HUES48 (cell line): ENCODE results near the gene TCEAL7.
"Not testable (repeated sequence)": the region's sequence is repeated elsewhere in the genome, so short reads cannot be mapped to it uniquely, and the experiment has no call there.

Source experiments
- H3K27ac ChIP-seq: one replicate; pipeline ENCODE4 v1.7.0; 2013; ENCODE audit warnings: low read depth, low read length, inconsistent platforms
- H3K27me3 ChIP-seq: 2 replicates; pipeline ENCODE4 v1.6.1; 2013; ENCODE audit warnings: mild to moderate bottlenecking, low read length; ENCODE audit not compliant: control insufficient read depth, insufficient read depth
- H3K36me3 ChIP-seq: 2 replicates; pipeline ENCODE4 v1.6.1; 2013; ENCODE audit warnings: low read length; ENCODE audit not compliant: control insufficient read depth, insufficient read depth
- H3K4me1 ChIP-seq: 2 replicates; pipeline ENCODE4 v1.6.1; 2013; ENCODE audit warnings: mild to moderate bottlenecking, low read length; ENCODE audit not compliant: control insufficient read depth, insufficient read depth
- H3K4me3 ChIP-seq: 2 replicates; pipeline ENCODE4 v1.5.1; 2013; ENCODE audit warnings: mild to moderate bottlenecking, low read depth, low read length
- H3K9ac ChIP-seq: 2 replicates; pipeline ENCODE4 v1.6.1; 2013; ENCODE audit warnings: mild to moderate bottlenecking, low read depth, low read length, moderate library complexity
- H3K9me3 ChIP-seq: 2 replicates; pipeline ENCODE4 v1.6.1; 2013; ENCODE audit warnings: low read length; ENCODE audit not compliant: control insufficient read depth, insufficient read depth

TCEAL7 gene

DNA sequence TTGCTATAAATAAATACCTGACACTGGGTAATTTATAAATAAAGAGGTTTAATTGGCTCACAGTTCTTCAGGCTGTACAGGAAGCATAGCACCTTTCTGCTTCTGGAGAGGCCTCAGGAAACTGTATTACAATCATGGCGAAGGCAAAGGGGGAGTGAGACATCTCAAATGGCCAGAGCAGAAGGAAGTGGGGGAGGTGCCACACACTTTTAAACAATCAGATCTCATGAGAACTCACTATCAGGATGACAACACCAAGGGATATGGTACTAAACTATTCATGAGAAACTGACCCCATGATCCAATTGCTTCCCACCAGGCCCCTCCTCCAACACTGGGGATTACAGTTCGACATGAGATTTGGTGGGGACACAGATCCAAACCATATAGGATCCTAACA is 14.6 kb downstream of the TCEAL7 start:
- H3K4me1 ChIP-seq, result peaks cover 6% of the 10 kb centered on the region
- H3K9ac ChIP-seq, result no peak overlapping the region
- peaks cover 17% of the 10 kb centered on the region for H3K27me3 ChIP-seq
- H3K4me3 ChIP-seq, result no peak overlapping the region
- H3K27ac ChIP-seq, result no peak overlapping the region
- no peaks in the 10 kb centered on the region for H3K36me3 ChIP-seq
- no peaks in the 10 kb centered on the region for H3K9me3 ChIP-seq

DNA sequence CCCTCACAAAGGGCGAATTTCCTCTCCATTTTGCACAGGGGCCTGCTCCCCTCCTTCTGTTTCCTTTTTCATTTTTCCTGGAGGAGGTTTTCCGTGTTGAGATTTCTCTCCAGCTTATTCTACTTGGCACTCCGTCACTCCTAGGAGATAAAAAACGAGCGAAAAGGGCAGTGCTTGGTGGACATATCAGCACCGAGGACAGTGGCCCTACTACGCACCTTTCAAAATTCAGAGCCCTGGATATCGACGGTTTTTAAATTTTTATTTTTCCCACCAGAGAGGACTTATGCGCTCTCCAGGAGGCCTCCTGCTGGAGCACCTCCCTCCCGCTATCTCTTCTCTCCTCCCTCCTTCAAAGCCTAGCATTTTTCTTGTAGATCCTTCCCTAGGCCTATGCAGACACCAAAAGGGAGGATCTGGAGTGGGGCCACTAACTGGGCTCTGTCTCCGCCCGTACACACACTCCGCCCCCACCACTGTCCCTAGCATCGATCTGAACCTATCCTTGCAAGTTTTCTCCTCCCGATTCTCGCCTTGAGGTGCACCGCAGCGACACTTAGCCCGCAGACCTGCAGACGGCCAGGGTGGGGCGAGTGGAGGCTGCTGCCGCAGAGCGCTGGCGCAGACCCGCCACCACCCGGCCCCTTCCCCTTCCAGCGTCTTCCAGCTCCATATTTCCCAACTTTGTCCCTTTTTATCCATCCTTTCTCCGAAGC is 17.8 kb downstream of the TCEAL7 start:
- Histone ChIP-seq H3K36me3 (no peaks in the 10 kb centered on the region), H3K27me3 (peaks cover 17% of the 10 kb centered on the region), H3K4me3 (peak overlapping the region; percentile 47), H3K4me1 (peaks cover 6% of the 10 kb centered on the region), H3K9me3 (no peaks in the 10 kb centered on the region), H3K9ac (no peak overlapping the region), H3K27ac (no peak overlapping the region)

DNA sequence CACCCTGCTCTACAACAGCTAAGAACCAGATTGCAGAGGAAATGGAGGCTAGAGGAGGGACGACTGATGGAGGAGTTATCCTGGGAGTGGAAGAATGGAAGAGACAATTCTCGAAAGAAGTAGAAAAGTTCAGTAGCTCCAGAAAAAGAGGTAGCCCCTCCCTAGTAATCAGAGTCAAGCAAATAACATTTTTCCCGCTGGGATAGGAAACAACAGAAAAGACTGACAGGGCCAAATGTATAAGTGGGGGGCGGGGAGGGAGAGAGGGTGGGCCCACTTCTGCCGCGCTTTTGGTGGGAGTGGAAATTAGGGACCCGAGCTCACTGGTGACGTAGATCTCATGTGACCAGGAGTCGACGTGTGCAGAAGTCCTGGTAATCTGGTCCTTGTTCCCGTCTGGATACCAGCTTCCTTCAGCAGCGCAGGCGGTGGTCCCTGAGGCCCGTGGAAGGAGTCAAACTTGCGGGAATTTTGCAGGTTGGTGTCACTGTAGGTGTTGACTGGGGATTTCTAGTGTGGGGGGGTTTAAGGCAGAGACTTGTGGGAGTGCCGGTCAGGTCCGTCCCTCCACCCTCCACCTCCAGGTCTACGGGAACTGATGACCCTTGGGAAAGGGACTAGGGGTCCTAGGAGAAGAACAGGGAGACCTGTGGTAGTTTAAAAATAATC is 26.2 kb downstream of the TCEAL7 start, which contains the start of gene TCEAL9:
Gene TCEAL9 (plus strand): TSS at position 377 of the 669 bp plus-strand sequence. CDS start 1,179 bp downstream, outside the sequence.
- Histone ChIP-seq H3K9ac (peak within 1 kb of the TSS; percentile 91), H3K4me1 (peaks cover 11% of the 10 kb centered on the region), H3K4me3 (peak within 1 kb of the TSS; percentile 99), H3K9me3 (no peaks in the 10 kb centered on the region), H3K36me3 (peaks cover 11% of the 10 kb centered on the region), H3K27ac (peak within 1 kb of the TSS; percentile 89), H3K27me3 (no peaks in the 10 kb centered on the region)

DNA sequence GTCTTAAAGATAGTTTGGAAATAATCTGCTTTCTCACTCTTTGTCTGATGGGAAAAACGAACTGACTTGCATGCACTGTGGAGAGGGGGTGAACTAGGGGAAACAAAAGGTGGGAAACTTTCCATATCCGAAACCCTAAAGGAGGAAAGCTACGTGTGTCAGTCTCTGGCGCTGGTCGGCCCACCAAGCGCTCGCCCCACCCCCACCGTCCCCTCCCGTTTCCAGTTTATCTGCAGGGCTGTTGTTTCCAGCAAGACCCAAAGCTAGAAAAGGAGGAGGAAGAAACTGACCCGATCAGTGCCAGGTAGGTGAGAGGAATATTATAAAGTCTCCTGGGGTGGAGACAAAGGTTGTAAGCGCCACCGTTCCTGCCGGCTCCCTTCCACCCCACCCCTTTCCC is 26.8 kb downstream of the TCEAL7 start:
- no peaks in the 10 kb centered on the region for H3K27me3 ChIP-seq
- peaks cover 11% of the 10 kb centered on the region for H3K36me3 ChIP-seq
- no peaks in the 10 kb centered on the region for H3K9me3 ChIP-seq
- peak overlapping the region; percentile 91 for H3K9ac ChIP-seq
- peak overlapping the region; percentile 99 for H3K4me3 ChIP-seq
- H3K4me1 ChIP-seq, result peaks cover 17% of the 10 kb centered on the region
- H3K27ac ChIP-seq, result peak overlapping the region; percentile 89

DNA sequence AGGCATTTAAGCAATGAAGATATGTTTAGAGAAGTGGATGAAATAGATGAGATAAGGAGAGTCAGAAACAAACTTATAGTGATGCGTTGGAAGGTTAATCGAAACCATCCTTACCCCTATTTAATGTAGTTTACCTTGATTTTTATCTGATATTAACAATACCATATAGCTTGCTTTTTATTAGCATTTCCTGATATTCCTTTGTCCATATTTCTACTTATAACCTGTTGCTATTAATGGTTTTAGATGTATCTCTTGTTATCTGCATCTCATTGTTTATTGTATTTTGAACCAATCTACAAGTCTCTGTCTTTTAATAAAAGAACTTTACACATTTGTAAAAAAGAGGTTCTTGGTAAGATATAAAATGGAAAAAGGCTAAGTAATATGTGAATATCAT is 27.8 kb downstream of the TCEAL7 start:
- Histone ChIP-seq H3K4me3 (peak overlapping the region; percentile 99), H3K9me3 (no peaks in the 10 kb centered on the region), H3K9ac (no peak overlapping the region)

DNA sequence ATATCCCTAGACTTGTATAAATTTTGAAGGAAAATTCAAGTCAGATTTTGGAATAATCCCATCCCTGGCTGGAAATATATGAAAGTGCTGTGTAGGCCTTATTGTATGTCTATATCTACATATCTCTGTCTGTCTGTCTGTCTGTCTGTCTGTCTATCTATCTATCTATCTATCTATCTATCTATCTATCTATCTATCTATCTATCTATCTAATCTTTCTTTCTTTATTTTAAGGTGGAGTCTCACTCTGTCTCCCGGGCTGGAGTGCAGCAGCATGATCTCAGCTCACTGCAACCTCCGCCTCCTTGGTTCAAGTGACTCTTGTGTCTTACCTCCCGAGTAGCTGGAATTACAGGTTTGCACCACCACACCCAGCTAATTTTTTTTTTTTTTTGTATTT is 29.6 kb downstream of the TCEAL7 start:
- not testable (repeated sequence) for H3K9ac ChIP-seq, H3K9me3 ChIP-seq, H3K4me3 ChIP-seq, H3K27ac ChIP-seq, H3K27me3 ChIP-seq
- Histone ChIP-seq H3K4me1 (peaks cover 28% of the 10 kb centered on the region), H3K36me3 (peaks cover 11% of the 10 kb centered on the region)

More for the DNA sequence above, 27.8 kb downstream of the TCEAL7 start:
- H3K27ac ChIP-seq, result no peak overlapping the region
- H3K4me1 ChIP-seq, result peaks cover 26% of the 10 kb centered on the region
- no peaks in the 10 kb centered on the region for H3K27me3 ChIP-seq
- peaks cover 11% of the 10 kb centered on the region for H3K36me3 ChIP-seq

DNA sequence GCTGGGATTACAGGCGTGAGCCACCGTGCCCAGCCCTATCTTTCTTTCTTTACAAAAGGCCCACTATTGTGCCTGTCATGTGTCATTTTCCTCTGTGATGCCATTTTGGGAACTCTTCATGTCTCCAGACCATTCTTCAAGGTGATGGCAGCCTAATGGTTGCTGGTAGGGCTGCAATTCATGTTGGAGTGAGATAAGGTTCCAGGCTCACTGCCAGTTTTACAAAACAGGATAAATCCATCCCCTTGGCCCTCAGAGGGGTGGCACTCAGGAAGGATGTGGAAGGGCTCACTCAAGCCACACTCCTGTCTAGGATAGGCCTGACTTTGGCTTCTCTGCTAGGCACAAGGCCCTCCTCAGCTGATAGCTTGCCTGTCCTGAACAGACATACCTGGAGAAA is 30.1 kb downstream of the TCEAL7 start:
- H3K27ac ChIP-seq, result no peak overlapping the region
- no peaks in the 10 kb centered on the region for H3K27me3 ChIP-seq
- peaks cover 11% of the 10 kb centered on the region for H3K36me3 ChIP-seq
- H3K9ac ChIP-seq, result no peak overlapping the region
- H3K4me3 ChIP-seq, result no peak overlapping the region
- peaks cover 28% of the 10 kb centered on the region for H3K4me1 ChIP-seq
- H3K9me3 ChIP-seq, result no peaks in the 10 kb centered on the region

DNA sequence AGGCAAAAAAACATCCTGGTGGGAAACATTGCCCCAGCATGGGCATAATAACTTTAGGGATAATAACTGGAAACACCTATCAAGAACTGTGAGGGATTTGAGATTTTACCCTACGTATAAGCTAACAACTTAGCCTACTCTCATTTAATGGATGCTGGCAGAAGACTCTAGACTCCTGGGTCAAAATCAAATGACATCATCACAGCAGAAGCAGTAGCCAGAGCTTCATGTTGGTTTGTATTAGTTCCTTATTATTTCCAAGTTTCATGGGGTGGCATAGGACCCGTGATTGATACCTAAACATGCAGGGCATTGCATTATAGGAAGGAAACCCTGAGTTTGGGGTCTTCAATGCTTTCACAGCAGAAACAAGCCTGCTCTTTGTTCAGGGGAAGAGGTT is 30.9 kb downstream of the TCEAL7 start:
- no peaks in the 10 kb centered on the region for H3K27me3 ChIP-seq
- peaks cover 28% of the 10 kb centered on the region for H3K4me1 ChIP-seq
- H3K9ac ChIP-seq, result no peak overlapping the region
- H3K27ac ChIP-seq, result no peak overlapping the region
- peaks cover 11% of the 10 kb centered on the region for H3K36me3 ChIP-seq
- H3K4me3 ChIP-seq, result no peak overlapping the region
- H3K9me3 ChIP-seq, result no peaks in the 10 kb centered on the region

DNA sequence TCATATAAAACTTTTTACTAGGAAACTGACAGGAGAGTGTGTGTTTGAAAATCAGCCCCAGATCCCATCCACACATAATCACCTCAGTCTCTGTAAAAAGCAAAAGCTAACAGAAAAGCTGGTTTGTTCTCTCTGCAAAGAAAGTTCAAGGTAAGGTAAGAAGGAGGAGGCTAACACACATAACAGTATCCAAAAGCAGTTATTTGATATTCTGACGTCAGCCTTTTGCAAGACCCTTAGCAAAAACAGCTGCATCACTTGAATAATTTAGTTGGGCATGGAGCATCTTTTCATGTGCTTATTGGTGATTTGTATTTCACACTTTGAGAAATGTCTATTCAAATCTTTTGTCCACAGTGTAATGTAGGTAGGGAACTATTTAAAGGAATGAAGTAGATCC is 31.8 kb downstream of the TCEAL7 start:
- Histone ChIP-seq H3K36me3 (peaks cover 11% of the 10 kb centered on the region), H3K4me1 (peaks cover 28% of the 10 kb centered on the region), H3K4me3 (peak overlapping the region; percentile 20; the same call in 1 of the 2 replicates), H3K9ac (no peak overlapping the region; the same call in 1 of the 2 replicates), H3K27me3 (no peaks in the 10 kb centered on the region), H3K27ac (peak overlapping the region; percentile 25), H3K9me3 (no peaks in the 10 kb centered on the region)

DNA sequence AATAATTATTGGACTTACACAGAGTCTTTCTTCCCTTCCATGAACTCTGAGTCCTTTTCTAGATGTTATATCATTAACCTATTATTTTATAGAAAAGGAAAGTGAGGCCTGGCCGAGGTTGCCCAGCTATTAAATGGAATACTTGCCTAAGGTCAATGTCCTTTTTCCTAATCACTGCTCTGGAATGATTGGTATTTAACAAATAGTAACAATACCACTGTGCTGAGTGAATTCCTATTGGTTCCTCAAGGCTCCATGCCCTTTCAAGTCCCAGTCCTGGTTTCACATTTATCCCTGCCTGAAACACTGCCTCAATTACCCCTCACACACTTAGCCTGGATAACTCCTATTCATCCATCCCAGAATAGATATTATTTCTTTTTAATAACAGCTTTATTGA is 32.4 kb downstream of the TCEAL7 start:
- peak overlapping the region; percentile 20; the same call in 1 of the 2 replicates for H3K4me3 ChIP-seq
- peaks cover 11% of the 10 kb centered on the region for H3K36me3 ChIP-seq
- peak overlapping the region; percentile 21 for H3K27ac ChIP-seq
- H3K4me1 ChIP-seq, result peaks cover 33% of the 10 kb centered on the region
- H3K9me3 ChIP-seq, result no peaks in the 10 kb centered on the region
- H3K27me3 ChIP-seq, result no peaks in the 10 kb centered on the region
- H3K9ac ChIP-seq, result 0 out of 2 replicates have a peak overlapping the region, but pooled peaks have one; percentile 18

DNA sequence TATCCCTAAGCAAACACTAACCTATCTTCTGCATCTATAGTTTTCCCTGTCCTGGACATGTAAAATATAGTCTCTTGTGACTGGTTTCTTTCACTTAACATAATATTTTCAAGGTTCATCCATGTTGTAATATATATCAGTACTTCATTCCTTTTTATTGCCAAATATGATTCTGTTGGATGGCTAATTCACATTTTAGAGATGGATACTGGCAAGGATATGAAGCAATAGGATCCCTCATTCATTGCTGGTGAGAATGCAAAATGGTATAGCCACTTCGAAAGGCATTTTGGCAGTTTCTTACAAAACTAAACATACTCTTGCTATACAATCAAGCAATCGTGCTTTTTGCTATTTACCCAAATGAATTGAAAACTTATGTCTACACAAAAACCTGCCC is 33.0 kb downstream of the TCEAL7 start:
- Histone ChIP-seq H3K27ac (no peak overlapping the region), H3K4me1 (peaks cover 34% of the 10 kb centered on the region), H3K9me3 (no peaks in the 10 kb centered on the region), H3K36me3 (peaks cover 5% of the 10 kb centered on the region), H3K9ac (no peak overlapping the region), H3K27me3 (no peaks in the 10 kb centered on the region), H3K4me3 (no peak overlapping the region)
